HCT116 (cell line): Measurements from ENCODE around the gene CNTNAP5. TPM values are rescaled to one million over a fixed set of nuclear protein-coding genes. Genes with fewer than 3 reads are reported as not detected.

Experiments
- ATAC-seq: fragments of 200-7000 bp; cut with Tn5 transposase; 2 replicates; pipeline ENCODE4 v1.9.1; 2020; ENCODE audit warnings: mild to moderate bottlenecking, moderate library complexity
- BruUV-seq: library from RNA; stranded (reverse); fragments of 400-500 nt; replicated peaks from 2 replicates; lab custom pipeline; 2021; lab: Mats Ljungman, UMichigan
- CTCF ChIA-PET: fragments of 300-600 bp; sonication (Branson Sonifier 250); formaldehyde crosslinking; loops from one replicate; lab custom pipeline; 2021; ENCODE audit warnings: antibody characterized with exemption; lab: Charles Lee
- POLR2A ChIA-PET: fragments of 300-600, 350-600 bp; sonication (Branson Sonifier 250); formaldehyde crosslinking; loops from one replicate; lab custom pipeline; 2021; ENCODE audit warnings: antibody characterized with exemption; lab: Charles Lee
- RAD21 ChIA-PET, 2 experiments: fragments of 300-600 bp; sonication (Branson Sonifier 250); formaldehyde crosslinking; loops; one replicate each; lab custom pipeline; 2023; ENCODE audit warnings: low total read pairs in 2 of 2; ENCODE audit not compliant: uncharacterized antibody in 2 of 2, unreplicated experiment in 2 of 2, low non-redundant PET in 1 of 2; lab: Charles Lee
- DNase-seq: peaks from one replicate; pipeline ENCODE4 v3.0.0-alpha.2; 2010; ENCODE audit warnings: low read depth, low spot score
- H2AFZ ChIP-seq: fragments of 200-600 bp; shearing (Covaris generic), sonication (generic); 2 replicates; pipeline ENCODE4 v1.6.1; 2017; ENCODE audit warnings: low read depth, mixed run types, mixed read lengths, antibody characterized with exemption, low read length; ENCODE audit not compliant: poor library complexity, severe bottlenecking
- H3K27ac ChIP-seq: 2 replicates; pipeline ENCODE4 v1.5.1; 2012; ENCODE audit warnings: low read depth, low read length
- H3K27me3 ChIP-seq: fragments of 200-600 bp; sonication (generic); 2 replicates; pipeline ENCODE4 v1.6.1; 2016; ENCODE audit warnings: mixed run types, low read length, mixed read lengths; ENCODE audit not compliant: insufficient read depth
- H3K36me3 ChIP-seq, 2 experiments: fragments of 200-500 bp in 1 of 2; fragments of 200-600 bp in 1 of 2; sonication (Bioruptor generic) in 1 of 2; sonication (generic) in 1 of 2; 2 replicates each; pipeline versions ENCODE4 v1.5.1 to v1.6.1; 2014 to 2016; ENCODE audit warnings: low read length in 2 of 2, inconsistent platforms in 1 of 2, mixed read lengths in 1 of 2, mixed run types in 1 of 2; ENCODE audit not compliant: insufficient read depth in 2 of 2, control insufficient read depth in 1 of 2
- H3K4me1 ChIP-seq, 2 experiments: fragments of 200-600 bp in 1 of 2; sonication (generic) in 1 of 2; 2 replicates each; pipeline versions ENCODE4 v1.5.1 to v1.6.1; 2012 to 2017; ENCODE audit warnings: low read length in 2 of 2, inconsistent platforms in 1 of 2, mild to moderate bottlenecking in 1 of 2, mixed read lengths in 1 of 2, mixed run types in 1 of 2, moderate library complexity in 1 of 2; ENCODE audit not compliant: insufficient read depth in 2 of 2, control insufficient read depth in 1 of 2
- H3K4me2 ChIP-seq: fragments of 200-600 bp; sonication (generic); 2 replicates; pipeline ENCODE4 v1.6.1; 2017; ENCODE audit warnings: mixed run types, low read length, mixed read lengths
- H3K4me3 ChIP-seq, 2 experiments: fragments of 200-600 bp in 1 of 2; sonication (generic) in 1 of 2; replicated peaks in 1 of 2; 2 replicates each; pipeline ENCODE4 v1.5.1; 2011 to 2016; ENCODE audit warnings: low read length in 2 of 2, control low read depth in 1 of 2, low read depth in 1 of 2, mild to moderate bottlenecking in 1 of 2, mixed read lengths in 1 of 2, mixed run types in 1 of 2
- H3K79me2 ChIP-seq: fragments of 200-600 bp; sonication (generic); 2 replicates; pipeline ENCODE4 v1.6.1; 2017; ENCODE audit warnings: mild to moderate bottlenecking, mixed run types, low read length, moderate library complexity, mixed read lengths; ENCODE audit not compliant: insufficient read depth
- H3K9ac ChIP-seq: fragments of 200-600 bp; sonication (generic); 2 replicates; pipeline ENCODE4 v1.6.1; 2016; ENCODE audit warnings: low read length, mixed read lengths
- H3K9me2 ChIP-seq: fragments of 200-600 bp; sonication (generic), shearing (Covaris generic); 2 replicates; pipeline ENCODE4 v1.6.1; 2017; ENCODE audit warnings: mixed run types, mild to moderate bottlenecking, moderate library complexity; ENCODE audit not compliant: insufficient read depth
- H3K9me3 ChIP-seq, 2 experiments: fragments of 200-500 bp in 1 of 2; fragments of 200-600 bp in 1 of 2; sonication (Bioruptor generic) in 1 of 2; sonication (generic) in 1 of 2; 2 replicates each; pipeline ENCODE4 v1.6.1; 2014 to 2017; ENCODE audit warnings: low read length in 2 of 2, mixed read lengths in 2 of 2, inconsistent platforms in 1 of 2, low read depth in 1 of 2, mild to moderate bottlenecking in 1 of 2, mixed run types in 1 of 2, moderate library complexity in 1 of 2; ENCODE audit not compliant: control insufficient read depth in 1 of 2, insufficient read depth in 1 of 2
- H4K20me1 ChIP-seq: fragments of 200-600 bp; sonication (generic), shearing (Covaris generic); 2 replicates; pipeline ENCODE4 v1.6.1; 2017; ENCODE audit warnings: mixed run types, mild to moderate bottlenecking, moderate library complexity; ENCODE audit not compliant: insufficient read depth
- CBX3 ChIP-seq: IDR thresholded peaks from 2 replicates; pipeline ENCODE4 v1.6.1; 2012; ENCODE audit warnings: low read depth
- ELF1 ChIP-seq: IDR thresholded peaks from 2 replicates; pipeline ENCODE4 v1.6.1; 2012; ENCODE audit warnings: low read depth, borderline replicate concordance
- EZH2phosphoT487 ChIP-seq: fragments of 200-600 bp; IDR thresholded peaks from 2 replicates; pipeline ENCODE4 v1.6.1; 2018; ENCODE audit warnings: antibody characterized with exemption, borderline replicate concordance
- JUND ChIP-seq: IDR thresholded peaks from 2 replicates; pipeline ENCODE4 v1.6.1; 2012
- POLR2AphosphoS5 ChIP-seq: IDR thresholded peaks from 2 replicates; pipeline ENCODE4 v1.6.1; 2011; ENCODE audit warnings: mild to moderate bottlenecking, low read depth, low read length, moderate library complexity
- RAD21 ChIP-seq: IDR thresholded peaks from 2 replicates; pipeline ENCODE4 v1.6.1; 2012; ENCODE audit warnings: low read depth, mild to moderate bottlenecking
- SP1 ChIP-seq: IDR thresholded peaks from 2 replicates; pipeline ENCODE4 v1.6.1; 2012; ENCODE audit warnings: low read depth
- SRF ChIP-seq: IDR thresholded peaks from 2 replicates; pipeline ENCODE4 v1.6.1; 2012; ENCODE audit warnings: low read depth
- intact Hi-C: fragments of 100-400 bp; cut with micrococcal nuclease; formaldehyde crosslinking; loops from 2 replicates; pipeline ENCODE4 v1.10.0; 2022
- total RNA-seq: library from RNA; stranded (reverse); gene quantifications from one replicate; pipeline ENCODE4 v1.2.1, GENCODE V29; 2021; ENCODE audit not compliant: unreplicated experiment
- TF ChIP-seq, protein P1 (sequence below), 3 experiments: fragments of 200-600 bp in 1 of 3; sonication (generic) in 1 of 3; IDR thresholded peaks in 2 of 3; conservative IDR thresholded peaks in 1 of 3; 2 replicates each; pipeline ENCODE4 v1.5.1; 2012 to 2017; ENCODE audit warnings: low read depth in 2 of 3, low read length in 2 of 3, antibody characterized with exemption in 1 of 3, borderline replicate concordance in 1 of 3, control low read depth in 1 of 3, mild to moderate bottlenecking in 1 of 3, mixed read lengths in 1 of 3, mixed run types in 1 of 3, moderate library complexity in 1 of 3; ENCODE audit not compliant: insufficient read depth in 1 of 3
- TF ChIP-seq, protein P2 (sequence below): IDR thresholded peaks from 2 replicates; pipeline ENCODE4 v1.6.1; 2012

Gene CNTNAP5
- total RNA-seq, 1 experiment from 2014 or later = not detected

DNA sequence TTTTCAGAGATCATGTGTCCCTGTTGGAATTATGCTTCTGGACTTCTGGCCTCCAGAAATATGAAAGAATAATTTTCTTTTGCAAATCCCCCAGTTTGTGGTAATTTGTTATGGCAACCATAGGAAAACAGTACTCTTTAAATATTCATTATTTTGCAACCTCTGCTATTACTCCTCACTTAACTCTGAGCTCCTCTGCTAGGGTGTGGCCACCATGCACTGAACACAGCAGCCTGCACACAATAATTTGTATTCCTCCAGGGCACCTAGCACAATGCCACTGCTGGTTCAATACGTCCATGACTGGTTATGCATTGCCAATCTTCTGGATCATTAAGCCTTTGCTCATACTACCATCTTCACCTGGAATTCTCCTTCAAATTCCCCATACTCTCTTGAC is 232.0 kb downstream of the CNTNAP5 start:
- H3K9me3 ChIP-seq = peaks cover 6 to 31% of the 10 kb centered on the region in 2 experiments; a peak in 2 of 4 replicates
- no peaks in the 10 kb centered on the region for H3K27me3 ChIP-seq
- ChIA-PET POLR2A (no interaction called here), RAD21 (no interaction called here), CTCF (no interaction called here)
- no peak for ATAC-seq
- no peak overlapping the region for H3K4me2 ChIP-seq
- intact Hi-C loops = no loop called here
- no peak overlapping the region for H3K9ac ChIP-seq
- H2AFZ ChIP-seq = no peak overlapping the region
- no TSS peak for BruUV-seq
- no peak for TF ChIP-seq SRF
- no peak for TF ChIP-seq JUND
- no peak for TF ChIP-seq SP1
- TF ChIP-seq POLR2AphosphoS5 = no peak
- TF ChIP-seq, protein P1, sequence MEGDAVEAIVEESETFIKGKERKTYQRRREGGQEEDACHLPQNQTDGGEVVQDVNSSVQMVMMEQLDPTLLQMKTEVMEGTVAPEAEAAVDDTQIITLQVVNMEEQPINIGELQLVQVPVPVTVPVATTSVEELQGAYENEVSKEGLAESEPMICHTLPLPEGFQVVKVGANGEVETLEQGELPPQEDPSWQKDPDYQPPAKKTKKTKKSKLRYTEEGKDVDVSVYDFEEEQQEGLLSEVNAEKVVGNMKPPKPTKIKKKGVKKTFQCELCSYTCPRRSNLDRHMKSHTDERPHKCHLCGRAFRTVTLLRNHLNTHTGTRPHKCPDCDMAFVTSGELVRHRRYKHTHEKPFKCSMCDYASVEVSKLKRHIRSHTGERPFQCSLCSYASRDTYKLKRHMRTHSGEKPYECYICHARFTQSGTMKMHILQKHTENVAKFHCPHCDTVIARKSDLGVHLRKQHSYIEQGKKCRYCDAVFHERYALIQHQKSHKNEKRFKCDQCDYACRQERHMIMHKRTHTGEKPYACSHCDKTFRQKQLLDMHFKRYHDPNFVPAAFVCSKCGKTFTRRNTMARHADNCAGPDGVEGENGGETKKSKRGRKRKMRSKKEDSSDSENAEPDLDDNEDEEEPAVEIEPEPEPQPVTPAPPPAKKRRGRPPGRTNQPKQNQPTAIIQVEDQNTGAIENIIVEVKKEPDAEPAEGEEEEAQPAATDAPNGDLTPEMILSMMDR (IDR thresholded peaks at IDR 0.05 in 2 of 3, conservative IDR thresholded peaks at IDR 0.05 in 1 of 3; ENCODE audit: borderline replicate concordance in 1 of 3, insufficient read depth in 1 of 3, low read depth in 2 of 3, low read length in 2 of 3) = no peak
- no peak for TF ChIP-seq RAD21
- TF ChIP-seq CBX3 = no peak
- H4K20me1 ChIP-seq = no peaks in the 10 kb centered on the region
- DNase-seq = no peak
- no peaks in the 10 kb centered on the region for H3K36me3 ChIP-seq
- no peak overlapping the region for H3K27ac ChIP-seq
- H3K4me3 ChIP-seq = no peak overlapping the region
- H3K79me2 ChIP-seq = no peaks in the 10 kb centered on the region
- no peaks in the 10 kb centered on the region for H3K4me1 ChIP-seq
- no peaks in the 10 kb centered on the region for H3K9me2 ChIP-seq

- H3K4me2 ChIP-seq = no peak overlapping the region
- no peak overlapping the region for H2AFZ ChIP-seq
- no peak overlapping the region for H3K4me3 ChIP-seq
- DNase-seq (no peak), ATAC-seq (no peak)
- TF ChIP-seq SRF = no peak
- TF ChIP-seq EZH2phosphoT487 = no peak
- no peak for TF ChIP-seq CBX3
- no peak for TF ChIP-seq ELF1
- TF ChIP-seq, protein P2, sequence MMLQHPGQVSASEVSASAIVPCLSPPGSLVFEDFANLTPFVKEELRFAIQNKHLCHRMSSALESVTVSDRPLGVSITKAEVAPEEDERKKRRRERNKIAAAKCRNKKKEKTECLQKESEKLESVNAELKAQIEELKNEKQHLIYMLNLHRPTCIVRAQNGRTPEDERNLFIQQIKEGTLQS = no peak
- no peaks in the 10 kb centered on the region for H3K27me3 ChIP-seq
- no peaks in the 10 kb centered on the region for H3K9me2 ChIP-seq
- intact Hi-C loops = no loop called here
- ChIA-PET RAD21 (no interaction called here), CTCF (no interaction called here), POLR2A (no interaction called here)
- BruUV-seq = no TSS peak
- no peaks in the 10 kb centered on the region for H3K79me2 ChIP-seq
- H3K9me3 ChIP-seq = peaks cover 6 to 27% of the 10 kb centered on the region in 2 experiments; a peak in 2 of 4 replicates
- H3K9ac ChIP-seq = no peak overlapping the region
- no peak overlapping the region for H3K27ac ChIP-seq
- H3K4me1 ChIP-seq = no peaks in the 10 kb centered on the region
- no peaks in the 10 kb centered on the region for H3K36me3 ChIP-seq
- no peaks in the 10 kb centered on the region for H4K20me1 ChIP-seq
Measured at GRCh38 chr2:124258140-124258880, 233.2 kb downstream of the CNTNAP5 start.
